ENCODE results near the gene PWWP2B.

PWWP2B gene

DNA sequence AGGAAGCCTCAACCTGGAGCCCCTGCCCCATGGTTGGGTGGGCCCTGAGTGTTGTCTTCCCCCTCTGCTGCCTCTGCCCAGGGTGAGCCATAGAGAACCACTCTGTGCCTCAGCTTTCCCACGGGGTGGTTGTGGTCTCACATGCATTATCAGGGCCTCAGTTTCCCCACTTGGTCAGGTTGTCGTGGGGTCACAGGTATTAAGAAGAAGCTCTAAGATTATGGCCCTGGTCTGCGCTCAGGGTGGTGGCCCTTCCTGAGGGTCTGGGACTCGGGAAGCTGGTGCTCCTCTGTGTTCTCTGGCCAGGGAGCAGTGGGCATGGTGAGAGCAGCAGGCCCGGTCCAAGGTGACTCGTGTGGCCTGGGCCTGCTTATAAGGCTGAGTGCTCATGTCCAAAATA is 47.2 kb upstream of the PWWP2B start:
- H3K27me3 ChIP-seq (ENCODE audit: control insufficient read depth, low read length), result no peaks in the 10 kb centered on the region
- H3K4me2 ChIP-seq (ENCODE audit: low read length), result no peak overlapping the region
- no peaks in the 10 kb centered on the region for H3K4me1 ChIP-seq (ENCODE audit: control insufficient read depth, low read length)
- H3F3A ChIP-seq (ENCODE audit: control insufficient read depth, insufficient read depth), result no peaks in the 10 kb centered on the region
- no peak overlapping the region for H3K27ac ChIP-seq (ENCODE audit: low read depth, low read length)
- no peaks in the 10 kb centered on the region for H3K36me3 ChIP-seq (ENCODE audit: control insufficient read depth, low read length)
- no peak overlapping the region for H3K4me3 ChIP-seq (ENCODE audit: low read length)
- H3K9me3 ChIP-seq (ENCODE audit: control insufficient read depth, insufficient read depth, low read length), result no peaks in the 10 kb centered on the region
- H3K79me2 ChIP-seq (ENCODE audit: control insufficient read depth, low read length), result no peaks in the 10 kb centered on the region
- TF ChIP-seq, protein P1, sequence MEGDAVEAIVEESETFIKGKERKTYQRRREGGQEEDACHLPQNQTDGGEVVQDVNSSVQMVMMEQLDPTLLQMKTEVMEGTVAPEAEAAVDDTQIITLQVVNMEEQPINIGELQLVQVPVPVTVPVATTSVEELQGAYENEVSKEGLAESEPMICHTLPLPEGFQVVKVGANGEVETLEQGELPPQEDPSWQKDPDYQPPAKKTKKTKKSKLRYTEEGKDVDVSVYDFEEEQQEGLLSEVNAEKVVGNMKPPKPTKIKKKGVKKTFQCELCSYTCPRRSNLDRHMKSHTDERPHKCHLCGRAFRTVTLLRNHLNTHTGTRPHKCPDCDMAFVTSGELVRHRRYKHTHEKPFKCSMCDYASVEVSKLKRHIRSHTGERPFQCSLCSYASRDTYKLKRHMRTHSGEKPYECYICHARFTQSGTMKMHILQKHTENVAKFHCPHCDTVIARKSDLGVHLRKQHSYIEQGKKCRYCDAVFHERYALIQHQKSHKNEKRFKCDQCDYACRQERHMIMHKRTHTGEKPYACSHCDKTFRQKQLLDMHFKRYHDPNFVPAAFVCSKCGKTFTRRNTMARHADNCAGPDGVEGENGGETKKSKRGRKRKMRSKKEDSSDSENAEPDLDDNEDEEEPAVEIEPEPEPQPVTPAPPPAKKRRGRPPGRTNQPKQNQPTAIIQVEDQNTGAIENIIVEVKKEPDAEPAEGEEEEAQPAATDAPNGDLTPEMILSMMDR (IDR thresholded peaks at IDR 0.05; ENCODE audit: low read depth, low read length, poor library complexity, severe bottlenecking), result no peak
- no peak for TF ChIP-seq EZH2phosphoT487 (IDR thresholded peaks at IDR 0.05; ENCODE audit: borderline replicate concordance, low read length)
- no peaks in the 10 kb centered on the region for H3K9me2 ChIP-seq (replicated peaks; ENCODE audit: control insufficient read depth, low read length)
- no peaks in the 10 kb centered on the region for H4K20me1 ChIP-seq (ENCODE audit: control insufficient read depth, insufficient read depth, low read depth, low read length)

DNA sequence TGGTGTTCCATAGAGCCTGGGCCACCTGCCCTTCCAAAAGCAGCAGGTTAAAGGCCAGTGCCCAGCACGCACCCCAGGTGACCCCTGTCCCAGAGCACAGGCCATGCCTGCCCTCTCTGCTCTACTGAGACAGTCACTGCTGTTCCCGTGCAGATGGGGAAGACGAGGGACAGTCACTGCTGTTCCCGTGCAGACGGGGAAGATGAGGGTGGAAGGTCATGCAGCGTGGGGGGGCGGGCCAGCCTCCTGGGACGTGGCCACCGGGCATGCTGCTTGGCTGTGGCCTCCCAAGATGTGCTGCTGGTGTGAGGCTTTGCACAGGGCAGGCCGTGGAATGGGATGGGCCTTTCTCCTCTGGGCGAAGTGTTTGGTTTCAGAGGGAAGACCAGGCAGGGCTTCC is 46.6 kb upstream of the PWWP2B start:
- H3K79me2 ChIP-seq (ENCODE audit: control insufficient read depth, low read length), result no peaks in the 10 kb centered on the region
- TF ChIP-seq, protein P1 (IDR thresholded peaks at IDR 0.05; ENCODE audit: low read depth, low read length, poor library complexity, severe bottlenecking), result no peak
- TF ChIP-seq EZH2phosphoT487 (IDR thresholded peaks at IDR 0.05; ENCODE audit: borderline replicate concordance, low read length), result no peak
- no peak overlapping the region for H3K4me2 ChIP-seq (ENCODE audit: low read length)
- no peaks in the 10 kb centered on the region for H4K20me1 ChIP-seq (ENCODE audit: control insufficient read depth, insufficient read depth, low read depth, low read length)
- H3K27me3 ChIP-seq (ENCODE audit: control insufficient read depth, low read length), result no peaks in the 10 kb centered on the region
- no peak overlapping the region for H3K4me3 ChIP-seq (ENCODE audit: low read length)
- no peaks in the 10 kb centered on the region for H3K9me3 ChIP-seq (ENCODE audit: control insufficient read depth, insufficient read depth, low read length)
- no peaks in the 10 kb centered on the region for H3K9me2 ChIP-seq (replicated peaks; ENCODE audit: control insufficient read depth, low read length)
- H3K36me3 ChIP-seq (ENCODE audit: control insufficient read depth, low read length), result no peaks in the 10 kb centered on the region
- no peak overlapping the region for H3K27ac ChIP-seq (ENCODE audit: low read depth, low read length)
- no peaks in the 10 kb centered on the region for H3K4me1 ChIP-seq (ENCODE audit: control insufficient read depth, low read length)
- H3F3A ChIP-seq (ENCODE audit: control insufficient read depth, insufficient read depth), result no peaks in the 10 kb centered on the region

DNA sequence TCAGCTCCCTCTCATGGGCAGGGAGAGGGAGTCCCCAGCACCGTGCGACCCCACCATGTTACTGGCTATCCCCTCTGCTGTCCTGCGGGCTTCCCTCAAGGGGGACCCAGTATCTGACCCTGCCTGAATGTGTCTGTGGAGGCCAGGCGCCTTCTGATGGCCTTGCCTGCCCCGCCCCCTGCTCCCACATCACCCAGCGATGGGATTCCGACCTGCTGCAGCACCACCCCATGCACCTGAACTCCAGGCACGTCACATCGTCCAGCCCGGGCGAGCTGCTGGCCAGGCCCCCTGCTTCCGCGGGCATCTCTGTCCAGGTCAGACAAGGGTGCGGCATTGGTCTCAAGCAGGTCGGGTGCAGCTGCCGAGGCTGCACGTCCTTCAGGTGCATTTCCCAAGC is 46.1 kb upstream of the PWWP2B start:
- Histone ChIP-seq H3K27me3 (ENCODE audit: control insufficient read depth, low read length) (no peaks in the 10 kb centered on the region), H3K4me2 (ENCODE audit: low read length) (no peak overlapping the region), H3K36me3 (ENCODE audit: control insufficient read depth, low read length) (no peaks in the 10 kb centered on the region), H3K4me1 (ENCODE audit: control insufficient read depth, low read length) (no peaks in the 10 kb centered on the region), H3K27ac (ENCODE audit: low read depth, low read length) (no peak overlapping the region), H4K20me1 (ENCODE audit: control insufficient read depth, insufficient read depth, low read depth, low read length) (no peaks in the 10 kb centered on the region), H3K79me2 (ENCODE audit: control insufficient read depth, low read length) (no peaks in the 10 kb centered on the region), H3F3A (ENCODE audit: control insufficient read depth, insufficient read depth) (no peaks in the 10 kb centered on the region), H3K4me3 (ENCODE audit: low read length) (no peak overlapping the region), H3K9me2 (replicated peaks; ENCODE audit: control insufficient read depth, low read length) (no peaks in the 10 kb centered on the region), H3K9me3 (ENCODE audit: control insufficient read depth, insufficient read depth, low read length) (no peaks in the 10 kb centered on the region)
- TF ChIP-seq, protein P1 (IDR thresholded peaks at IDR 0.05; ENCODE audit: low read depth, low read length, poor library complexity, severe bottlenecking), result no peak
- no peak for TF ChIP-seq EZH2phosphoT487 (IDR thresholded peaks at IDR 0.05; ENCODE audit: borderline replicate concordance, low read length)

GRCh38 chr10:132351611-132352010 is 45.4 kb upstream of the PWWP2B start:
- Histone ChIP-seq H3K4me2 (ENCODE audit: low read length) (no peak overlapping the region), H3K4me3 (ENCODE audit: low read length) (no peak overlapping the region), H3K27ac (ENCODE audit: low read depth, low read length) (no peak overlapping the region), H3K79me2 (ENCODE audit: control insufficient read depth, low read length) (no peaks in the 10 kb centered on the region), H4K20me1 (ENCODE audit: control insufficient read depth, insufficient read depth, low read depth, low read length) (no peaks in the 10 kb centered on the region), H3K9me2 (replicated peaks; ENCODE audit: control insufficient read depth, low read length) (no peaks in the 10 kb centered on the region), H3K27me3 (ENCODE audit: control insufficient read depth, low read length) (no peaks in the 10 kb centered on the region), H3K9me3 (ENCODE audit: control insufficient read depth, insufficient read depth, low read length) (no peaks in the 10 kb centered on the region), H3K4me1 (ENCODE audit: control insufficient read depth, low read length) (no peaks in the 10 kb centered on the region), H3K36me3 (ENCODE audit: control insufficient read depth, low read length) (no peaks in the 10 kb centered on the region), H3F3A (ENCODE audit: control insufficient read depth, insufficient read depth) (no peaks in the 10 kb centered on the region)
- TF ChIP-seq EZH2phosphoT487 (IDR thresholded peaks at IDR 0.05; ENCODE audit: borderline replicate concordance, low read length), result no peak
- TF ChIP-seq, protein P1 (IDR thresholded peaks at IDR 0.05; ENCODE audit: low read depth, low read length, poor library complexity, severe bottlenecking), result no peak
